Measurements from ENCODE around the gene SORCS1.

DNA sequence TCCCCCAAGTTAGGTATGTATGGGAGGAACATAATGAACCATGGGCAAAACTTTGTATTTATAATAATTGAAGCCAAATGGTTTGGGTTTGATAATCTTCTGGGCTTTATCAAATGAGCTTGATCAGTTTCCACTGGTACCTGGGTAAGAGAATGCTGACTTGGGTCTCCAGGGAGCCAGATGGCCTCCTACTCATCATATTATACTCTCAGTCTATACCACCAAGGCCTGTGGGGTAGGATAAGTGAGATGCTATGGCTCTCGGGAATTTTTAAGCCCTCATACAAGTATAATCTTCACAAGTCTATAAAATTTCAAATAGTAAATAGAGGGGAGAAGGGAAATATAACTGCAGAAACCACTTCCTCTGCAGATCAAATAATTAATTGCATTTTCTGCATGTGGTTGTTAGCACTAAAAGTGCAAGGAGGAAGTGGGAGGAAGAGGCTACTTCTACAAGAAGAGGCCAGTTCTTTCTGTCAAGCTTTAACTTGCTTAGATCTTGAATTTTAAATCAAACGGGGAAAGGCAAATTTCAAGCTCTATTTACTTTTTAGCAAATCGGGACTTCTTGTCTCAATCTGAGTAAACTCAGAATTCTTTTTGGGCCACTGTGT lies 349.0 kb downstream of the SORCS1 start:
- TF ChIP-seq, protein P1, sequence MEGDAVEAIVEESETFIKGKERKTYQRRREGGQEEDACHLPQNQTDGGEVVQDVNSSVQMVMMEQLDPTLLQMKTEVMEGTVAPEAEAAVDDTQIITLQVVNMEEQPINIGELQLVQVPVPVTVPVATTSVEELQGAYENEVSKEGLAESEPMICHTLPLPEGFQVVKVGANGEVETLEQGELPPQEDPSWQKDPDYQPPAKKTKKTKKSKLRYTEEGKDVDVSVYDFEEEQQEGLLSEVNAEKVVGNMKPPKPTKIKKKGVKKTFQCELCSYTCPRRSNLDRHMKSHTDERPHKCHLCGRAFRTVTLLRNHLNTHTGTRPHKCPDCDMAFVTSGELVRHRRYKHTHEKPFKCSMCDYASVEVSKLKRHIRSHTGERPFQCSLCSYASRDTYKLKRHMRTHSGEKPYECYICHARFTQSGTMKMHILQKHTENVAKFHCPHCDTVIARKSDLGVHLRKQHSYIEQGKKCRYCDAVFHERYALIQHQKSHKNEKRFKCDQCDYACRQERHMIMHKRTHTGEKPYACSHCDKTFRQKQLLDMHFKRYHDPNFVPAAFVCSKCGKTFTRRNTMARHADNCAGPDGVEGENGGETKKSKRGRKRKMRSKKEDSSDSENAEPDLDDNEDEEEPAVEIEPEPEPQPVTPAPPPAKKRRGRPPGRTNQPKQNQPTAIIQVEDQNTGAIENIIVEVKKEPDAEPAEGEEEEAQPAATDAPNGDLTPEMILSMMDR (IDR thresholded peaks at IDR 0.05) = no peak
- no peak for TF ChIP-seq POLR2A (IDR thresholded peaks at IDR 0.05)

Measured in prostate gland (tissue), 2 donors.